Measurements from ENCODE around the gene PRMT7.

DNA sequence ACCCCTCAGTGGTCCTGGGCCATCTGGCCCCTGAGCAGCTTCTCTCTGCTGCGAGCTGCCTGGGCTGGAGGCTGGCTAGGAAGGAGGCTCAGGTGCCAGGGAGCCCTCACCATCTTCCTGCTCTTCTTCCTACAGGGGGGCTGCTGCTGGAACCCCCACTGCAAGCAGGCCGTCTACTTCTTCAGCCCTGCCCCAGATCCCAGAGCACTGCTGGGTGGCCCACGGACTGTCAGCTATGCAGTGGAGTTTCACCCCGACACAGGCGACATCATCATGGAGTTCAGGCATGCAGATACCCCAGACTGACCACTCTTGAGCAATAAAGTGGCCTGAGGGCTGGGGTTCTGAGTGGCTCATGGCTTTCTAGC is 46.1 kb downstream of the PRMT7 start:
- TF ChIP-seq, protein P1, sequence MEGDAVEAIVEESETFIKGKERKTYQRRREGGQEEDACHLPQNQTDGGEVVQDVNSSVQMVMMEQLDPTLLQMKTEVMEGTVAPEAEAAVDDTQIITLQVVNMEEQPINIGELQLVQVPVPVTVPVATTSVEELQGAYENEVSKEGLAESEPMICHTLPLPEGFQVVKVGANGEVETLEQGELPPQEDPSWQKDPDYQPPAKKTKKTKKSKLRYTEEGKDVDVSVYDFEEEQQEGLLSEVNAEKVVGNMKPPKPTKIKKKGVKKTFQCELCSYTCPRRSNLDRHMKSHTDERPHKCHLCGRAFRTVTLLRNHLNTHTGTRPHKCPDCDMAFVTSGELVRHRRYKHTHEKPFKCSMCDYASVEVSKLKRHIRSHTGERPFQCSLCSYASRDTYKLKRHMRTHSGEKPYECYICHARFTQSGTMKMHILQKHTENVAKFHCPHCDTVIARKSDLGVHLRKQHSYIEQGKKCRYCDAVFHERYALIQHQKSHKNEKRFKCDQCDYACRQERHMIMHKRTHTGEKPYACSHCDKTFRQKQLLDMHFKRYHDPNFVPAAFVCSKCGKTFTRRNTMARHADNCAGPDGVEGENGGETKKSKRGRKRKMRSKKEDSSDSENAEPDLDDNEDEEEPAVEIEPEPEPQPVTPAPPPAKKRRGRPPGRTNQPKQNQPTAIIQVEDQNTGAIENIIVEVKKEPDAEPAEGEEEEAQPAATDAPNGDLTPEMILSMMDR (conservative IDR thresholded peaks at IDR 0.05): no peak
- TF ChIP-seq ZFX (IDR thresholded peaks at IDR 0.05): no peak
